D341Med (cell line): ENCODE data around the gene NDUFV1.
"Not testable (repeated sequence)": the region's sequence is repeated elsewhere in the genome, so short reads cannot be mapped to it uniquely, and the experiment has no call there.

Source experiments
- DNase-seq: peaks from one replicate; pipeline ENCODE4 v3.0.0; 2012; ENCODE audit warnings: low spot score

NDUFV1 gene

GRCh38 chr11:67606492-67607295 is at the start of gene NDUFV1:
Gene NDUFV1 (plus strand): TSS chr11:67606936. CDS start chr11:67607005, 69 bp downstream.
- DNase-seq = peak; percentile 95

- no peak for DNase-seq
Measured at GRCh38 chr11:67558084-67558772, 48.5 kb upstream of the NDUFV1 start.

GRCh38 chr11:67561971-67562619 is 44.6 kb upstream of the NDUFV1 start:
- DNase-seq = no peak

- no peak for DNase-seq
Measured at GRCh38 chr11:67562963-67563704, 43.6 kb upstream of the NDUFV1 start.

- not testable (repeated sequence) for DNase-seq
Measured at GRCh38 chr11:67563705-67564114, 43.0 kb upstream of the NDUFV1 start.

- DNase-seq = no peak
Measured at GRCh38 chr11:67564230-67564629, 42.5 kb upstream of the NDUFV1 start.

GRCh38 chr11:67571443-67571842 is 35.3 kb upstream of the NDUFV1 start:
- no peak for DNase-seq

GRCh38 chr11:67572305-67572704 is 34.4 kb upstream of the NDUFV1 start:
- no peak for DNase-seq

GRCh38 chr11:67572747-67573419 is 33.9 kb upstream of the NDUFV1 start:
- DNase-seq = peak; percentile 68

- DNase-seq = no peak
Measured at GRCh38 chr11:67574938-67575337, 31.8 kb upstream of the NDUFV1 start.

GRCh38 chr11:67576735-67577475 is 29.8 kb upstream of the NDUFV1 start:
- DNase-seq = peak; percentile 60

- no peak for DNase-seq
Measured at GRCh38 chr11:67577951-67578350, 28.8 kb upstream of the NDUFV1 start.

GRCh38 chr11:67581469-67581868 is 25.3 kb upstream of the NDUFV1 start:
- no peak for DNase-seq

GRCh38 chr11:67582011-67582410 is 24.7 kb upstream of the NDUFV1 start:
- no peak for DNase-seq

- DNase-seq = peak; percentile 97
Measured at GRCh38 chr11:67583247-67584204, 23.2 kb upstream of the NDUFV1 start, which contains the start of gene GSTP1. Gene GSTP1 (plus strand): TSS chr11:67583812. CDS start chr11:67583844, 32 bp downstream.

- peak; percentile 54 for DNase-seq
Measured at GRCh38 chr11:67584205-67584880, 22.4 kb upstream of the NDUFV1 start.

- DNase-seq = peak; percentile 57
Measured at GRCh38 chr11:67584881-67585873, 21.6 kb upstream of the NDUFV1 start.

GRCh38 chr11:67585911-67586310 is 20.8 kb upstream of the NDUFV1 start:
- no peak for DNase-seq
